ENCODE data around the gene BTNL9.
"Not testable (repeated sequence)": the region's sequence is repeated elsewhere in the genome, so short reads cannot be mapped to it uniquely, and the experiment has no call there.

Gene BTNL9

DNA sequence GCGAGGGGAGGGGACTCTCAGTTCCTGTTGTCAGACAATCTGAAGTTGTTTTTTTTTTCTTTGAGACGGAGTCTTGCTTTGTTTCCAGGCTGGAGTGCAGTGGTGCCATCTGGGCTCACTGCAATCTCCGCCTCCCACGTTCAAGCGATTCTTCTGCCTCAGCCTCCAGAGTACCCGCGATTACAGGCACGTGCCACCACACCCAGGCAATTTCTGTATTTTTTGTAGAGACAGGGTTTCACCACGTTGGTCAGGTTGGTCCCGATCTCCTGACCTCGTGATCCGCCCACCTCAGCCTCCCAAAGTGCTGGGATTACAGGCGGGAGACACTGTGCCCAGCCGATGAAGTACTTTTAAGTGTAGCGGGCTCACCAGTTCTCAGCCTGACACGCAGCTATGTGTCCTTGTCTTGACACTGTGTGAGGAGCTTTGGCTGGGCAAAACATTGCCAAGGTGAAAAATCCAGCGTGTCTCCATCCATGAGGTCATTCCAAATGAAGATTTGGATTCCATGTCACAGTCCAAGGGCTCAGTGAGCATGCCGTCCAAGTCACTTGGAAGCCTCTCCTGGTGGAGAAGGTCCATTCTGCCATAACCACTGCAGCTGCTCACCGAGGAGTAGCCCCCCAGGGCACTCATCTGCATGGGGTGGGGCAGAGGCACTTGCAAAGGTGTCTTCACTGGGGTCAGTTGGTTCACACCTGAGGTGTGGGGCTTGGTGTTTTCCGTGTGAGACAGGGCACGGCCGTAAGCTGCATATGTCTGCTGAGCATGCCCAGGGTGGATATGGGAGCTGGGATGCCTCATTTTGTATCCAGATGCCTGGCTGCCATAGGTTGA, 58.9 kb downstream of the BTNL9 start:
- FAIRE-seq = no peak

DNA sequence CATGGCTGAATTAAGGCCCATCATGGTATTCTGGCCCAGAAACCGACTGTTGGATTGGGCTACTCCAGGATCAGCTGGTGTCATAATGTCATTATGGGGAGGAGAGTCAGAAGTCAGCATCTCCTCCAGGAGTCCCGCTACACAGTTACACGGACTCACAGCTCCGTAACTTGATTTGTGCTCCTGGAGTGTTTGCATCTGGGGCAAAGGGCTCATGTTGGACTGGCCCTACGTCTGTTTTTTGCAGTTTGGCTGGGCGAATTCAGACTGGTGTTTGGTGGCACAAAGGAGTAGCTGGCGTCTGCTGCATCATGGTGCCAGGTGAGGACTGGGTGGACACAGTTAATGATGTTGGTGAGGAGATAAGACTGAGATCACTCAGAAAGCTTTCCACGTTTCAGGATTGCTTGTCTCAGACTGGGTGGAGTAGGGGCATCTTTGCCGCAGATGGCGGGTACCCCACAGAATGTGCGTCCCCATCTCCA, 59.6 kb downstream of the BTNL9 start:
- FAIRE-seq (no peak), DNase-seq (ENCODE audit: low spot score) (no peak)

More for the DNA sequence above, 58.9 kb downstream of the BTNL9 start:
- DNase-seq (ENCODE audit: low spot score) = no peak

DNA sequence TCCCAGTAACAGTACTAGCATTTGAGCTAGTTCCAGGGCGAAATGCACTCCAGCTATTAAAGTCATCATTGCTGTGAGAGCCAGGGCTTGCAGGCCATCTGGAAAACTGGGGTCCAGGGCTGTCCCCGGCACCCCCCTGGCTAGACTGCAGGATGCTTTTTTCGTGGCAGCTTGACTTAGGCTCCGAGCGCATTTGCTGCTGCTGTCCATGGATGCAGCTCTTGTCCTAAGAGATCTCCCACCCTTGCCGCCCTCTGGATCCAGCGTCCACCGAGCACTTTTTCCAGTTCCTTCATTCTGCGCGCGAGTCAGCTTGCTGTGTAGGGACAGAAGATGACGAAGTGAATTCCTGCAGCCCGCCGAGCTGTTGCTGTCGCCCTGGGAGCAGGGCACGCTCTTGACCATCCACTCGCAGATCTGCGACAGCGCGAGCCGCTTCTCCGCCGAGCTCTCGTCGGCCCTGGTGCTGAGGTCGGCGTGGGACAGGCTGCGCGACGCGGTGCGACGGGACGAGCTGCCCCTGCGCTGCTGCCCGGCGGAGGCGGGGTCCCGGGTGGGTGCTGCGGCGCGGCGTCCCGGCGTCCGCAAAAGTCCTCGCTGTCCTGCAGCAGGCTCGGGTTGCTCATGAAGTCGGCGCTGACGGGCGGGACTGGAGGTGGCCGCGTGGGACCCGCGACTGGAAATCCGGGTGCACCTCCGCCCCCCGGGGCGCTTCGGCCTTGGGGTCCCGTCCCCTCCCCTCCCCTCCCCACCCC, 60.2 kb downstream of the BTNL9 start:
- DNase-seq (ENCODE audit: low spot score) (no peak), FAIRE-seq (no peak)

DNA sequence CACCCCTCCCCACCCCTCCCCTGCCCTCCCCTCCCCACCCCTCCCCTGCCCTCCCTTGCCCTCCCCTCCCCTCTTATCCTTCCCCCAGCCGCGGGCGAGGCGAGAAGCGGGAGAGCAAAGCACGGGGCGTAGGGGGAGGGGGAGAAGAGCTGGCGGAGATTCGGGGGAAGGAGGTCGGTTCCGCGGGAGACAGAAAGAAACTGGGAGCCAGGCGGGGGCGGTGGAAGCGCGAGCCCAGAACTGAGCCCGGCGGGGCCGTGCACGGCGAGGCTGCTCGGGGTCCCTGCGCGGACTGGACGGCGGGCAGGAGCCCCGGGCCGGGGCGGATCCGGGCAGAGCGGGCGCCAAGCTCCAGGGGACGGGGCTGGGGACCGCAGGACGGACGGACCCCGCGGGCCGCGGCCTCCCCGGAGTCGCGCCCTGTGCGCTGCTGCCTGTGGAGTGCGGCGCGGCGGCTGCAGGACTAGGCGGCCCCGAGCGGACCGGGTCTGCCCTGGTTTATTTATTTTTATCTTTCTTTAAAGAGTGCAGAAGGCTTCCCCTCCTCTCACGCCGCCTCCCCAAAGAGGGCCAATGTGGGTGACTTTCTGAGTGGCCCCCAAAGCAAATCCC, 61.1 kb downstream of the BTNL9 start:
- peak; percentile 13 for FAIRE-seq

DNA sequence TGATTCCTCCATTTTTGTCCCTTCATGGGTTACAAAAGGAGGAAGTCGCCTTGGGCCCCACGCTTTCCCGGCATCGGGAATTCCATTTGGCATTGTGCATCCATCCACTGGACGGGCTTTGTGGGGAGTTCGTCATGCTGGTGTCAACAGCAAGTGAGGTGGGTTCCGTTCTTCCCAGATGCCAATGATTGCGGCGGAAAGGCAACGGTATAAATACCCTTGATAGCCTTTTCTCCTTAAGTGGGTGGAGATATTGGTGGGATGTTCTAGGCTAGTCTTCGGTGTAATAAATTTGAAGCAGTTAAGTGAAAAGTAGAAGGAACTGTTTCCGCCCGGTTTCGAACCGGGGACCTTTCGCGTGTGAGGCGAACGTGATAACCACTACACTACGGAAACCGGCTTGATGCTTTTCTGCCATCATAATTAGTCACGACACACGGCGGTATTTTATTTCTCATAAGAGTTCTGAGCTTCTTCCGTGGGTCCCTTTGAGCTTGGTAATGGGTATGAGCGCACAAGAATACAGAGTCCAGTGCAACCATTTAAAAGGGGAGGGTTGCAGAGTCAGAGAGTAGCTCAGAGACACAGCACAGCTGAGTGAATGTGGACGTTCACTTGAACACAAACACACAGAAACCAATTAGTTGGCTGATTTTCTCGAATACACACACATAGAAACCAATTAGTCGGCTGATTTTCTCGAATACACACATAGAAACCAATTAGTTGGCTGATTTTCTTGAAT, 62.0 kb downstream of the BTNL9 start:
- DNase-seq (ENCODE audit: low spot score) = not testable (repeated sequence)
- peak; percentile 80 for FAIRE-seq

More for the DNA sequence above, 61.1 kb downstream of the BTNL9 start:
- DNase-seq (ENCODE audit: low spot score) = not testable (repeated sequence)

DNA sequence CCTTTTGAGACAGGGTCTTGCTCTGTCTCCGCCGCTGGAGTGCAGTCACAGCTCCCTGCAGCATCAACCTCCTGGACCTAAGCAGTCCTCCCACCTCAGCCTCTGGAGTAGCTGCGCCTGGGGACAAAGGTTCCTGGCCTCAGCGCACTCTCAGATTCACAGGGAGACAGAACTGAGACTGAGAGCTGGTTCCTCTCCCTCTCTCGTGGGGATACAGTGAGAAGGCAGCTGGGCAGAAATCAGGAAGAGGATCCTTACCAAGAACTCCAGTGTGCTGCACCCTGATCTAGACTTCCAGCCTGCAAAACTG, 64.1 kb downstream of the BTNL9 start:
- not testable (repeated sequence) for DNase-seq (ENCODE audit: low spot score); FAIRE-seq

DNA sequence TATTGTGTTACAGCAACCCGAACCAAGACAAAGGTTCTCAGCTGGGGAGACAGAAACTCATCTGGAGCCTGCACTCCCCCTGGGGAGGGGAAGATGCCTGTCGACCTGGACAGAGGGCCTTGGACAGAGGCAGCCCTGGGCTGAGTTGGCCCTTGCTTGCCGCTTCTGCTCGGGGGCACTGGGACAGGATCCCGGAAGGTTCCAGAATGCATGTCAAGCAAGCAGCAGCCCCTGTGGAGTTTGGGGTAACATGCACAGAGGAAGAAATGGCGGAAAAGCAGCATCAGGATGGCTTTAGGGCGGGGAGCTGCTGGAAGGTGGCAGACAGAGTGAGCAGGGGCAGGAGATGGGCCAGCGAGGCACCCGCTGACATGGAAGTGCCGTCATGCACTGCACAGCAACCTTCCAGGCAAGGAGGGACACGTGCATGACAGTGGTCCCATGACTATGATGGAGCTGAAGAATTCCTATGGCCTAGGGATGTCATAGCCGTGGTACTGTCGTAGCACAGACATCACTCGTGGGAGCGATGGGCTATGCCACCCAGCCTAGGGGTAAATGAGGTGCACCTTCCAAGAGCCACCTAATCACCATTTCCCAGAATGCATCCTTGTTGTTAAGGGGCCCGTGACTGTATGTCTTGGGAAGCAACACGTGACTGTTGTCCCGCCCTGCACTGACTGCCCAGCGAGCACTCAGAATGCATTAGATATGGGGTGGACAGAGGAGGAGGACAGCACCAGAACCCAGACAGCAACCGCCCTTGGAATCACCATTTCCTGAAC, 64.7 kb downstream of the BTNL9 start:
- peak; percentile 62 for FAIRE-seq

DNA sequence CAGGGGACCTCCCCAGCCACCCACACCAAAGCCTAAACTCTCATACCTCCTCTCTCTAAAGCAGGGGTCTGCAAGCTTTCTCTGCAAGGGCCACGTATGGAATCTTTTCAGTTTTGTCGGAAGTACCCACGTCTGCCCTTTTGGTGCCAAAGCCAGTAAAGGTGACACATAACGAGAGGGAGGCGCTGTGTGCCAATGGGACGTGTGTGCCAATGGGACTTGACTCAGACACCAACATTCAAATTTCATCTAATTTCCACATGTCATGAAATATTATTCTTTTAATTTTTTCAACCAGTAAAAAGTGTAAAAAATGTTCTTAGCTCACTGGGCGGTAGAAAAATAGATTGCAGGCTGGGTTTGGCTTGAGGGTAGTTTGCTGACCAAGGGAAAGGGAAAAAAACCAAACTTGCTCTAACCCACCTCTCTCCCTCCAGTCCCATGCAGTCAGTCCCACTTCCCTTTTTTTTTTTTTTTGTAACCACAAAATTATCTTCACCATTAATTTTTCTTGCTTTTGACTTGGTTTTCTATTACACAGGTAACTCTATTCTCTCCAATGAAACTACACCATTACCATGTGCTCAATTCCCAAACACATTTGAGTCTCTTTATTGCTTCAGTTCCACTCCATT, 65.4 kb downstream of the BTNL9 start:
- no peak for DNase-seq (ENCODE audit: low spot score)
- no peak for FAIRE-seq

More for the DNA sequence above, 64.7 kb downstream of the BTNL9 start:
- not testable (repeated sequence) for DNase-seq (ENCODE audit: low spot score)

DNA sequence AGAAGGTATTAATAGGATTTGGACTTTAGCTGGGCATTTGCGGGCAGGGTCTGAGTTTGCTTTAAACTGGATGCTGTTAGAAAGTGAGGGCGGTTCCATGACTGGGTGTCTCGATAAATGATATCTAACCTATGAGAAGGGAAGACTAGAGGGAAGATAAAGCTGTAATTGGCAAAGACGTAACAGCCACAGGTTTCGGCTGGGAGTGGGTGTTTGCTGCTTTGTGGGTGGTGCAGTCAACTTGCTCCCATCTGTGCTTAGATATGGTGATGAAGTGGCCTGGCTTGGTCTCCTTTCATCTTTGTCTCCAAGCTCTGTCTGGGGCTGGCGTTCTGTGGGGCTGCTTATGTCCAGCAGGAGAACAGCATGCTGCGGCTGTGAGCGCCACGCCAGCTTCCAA, 67.6 kb downstream of the BTNL9 start:
- no peak for FAIRE-seq

DNA sequence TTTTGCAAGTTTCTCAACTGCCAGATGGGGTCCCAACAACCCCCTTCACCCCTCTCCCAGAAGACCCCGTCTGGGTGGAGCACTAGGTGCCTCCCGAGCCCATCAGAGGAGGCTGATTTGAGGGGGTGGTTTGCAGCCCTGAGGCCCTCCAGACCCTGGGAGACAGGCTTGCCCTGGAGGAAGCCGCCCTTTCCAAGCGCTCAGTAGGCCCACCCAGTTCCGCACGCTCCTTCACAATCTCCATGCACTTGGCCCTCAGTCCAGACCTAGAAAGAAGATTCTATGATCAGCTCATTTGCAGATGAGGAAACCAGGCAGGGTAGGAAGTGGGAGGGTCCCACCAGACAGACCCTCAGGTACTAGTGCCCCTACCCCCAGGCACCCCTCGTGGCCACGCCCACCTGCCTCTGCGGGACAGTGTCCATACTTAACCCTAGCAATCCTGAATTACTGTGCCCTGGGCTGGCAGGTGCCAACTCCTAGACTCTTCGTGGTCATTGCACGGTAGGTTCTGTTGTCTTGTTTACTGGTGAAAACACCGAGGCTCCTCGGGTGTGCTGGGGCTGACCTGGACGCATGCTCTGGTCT, 68.6 kb downstream of the BTNL9 start:
- DNase-seq (ENCODE audit: low spot score) (no peak), FAIRE-seq (no peak)

More for the DNA sequence above, 67.6 kb downstream of the BTNL9 start:
- DNase-seq (ENCODE audit: low spot score) = no peak

DNA sequence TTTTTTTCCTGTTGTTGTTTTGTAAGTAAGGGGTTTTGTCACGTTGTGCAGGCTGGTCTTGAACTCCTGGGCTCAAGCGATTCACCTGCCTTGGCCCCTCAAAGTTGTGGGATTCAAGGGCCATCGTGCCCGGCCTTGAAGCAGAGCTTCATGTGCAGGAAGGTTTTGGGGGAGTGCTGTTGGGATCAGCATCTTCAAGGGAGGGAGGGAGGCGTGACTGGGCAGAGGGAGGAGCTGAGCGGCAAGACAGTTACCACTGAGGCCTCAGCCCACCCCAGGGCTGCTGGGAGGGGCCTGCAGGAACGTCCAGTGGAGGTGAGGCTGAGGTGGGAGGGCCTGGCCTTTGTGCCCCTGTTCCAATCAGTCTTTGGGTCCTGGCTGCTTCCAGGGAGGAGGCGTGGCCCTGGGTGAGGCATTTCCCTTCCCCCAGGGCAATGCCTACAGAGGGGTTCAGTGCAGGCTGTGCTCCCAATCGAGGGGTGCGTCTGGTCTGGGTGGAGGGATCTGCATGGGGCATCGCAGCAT, 69.5 kb downstream of the BTNL9 start:
- FAIRE-seq (no peak), DNase-seq (ENCODE audit: low spot score) (no peak)

DNA sequence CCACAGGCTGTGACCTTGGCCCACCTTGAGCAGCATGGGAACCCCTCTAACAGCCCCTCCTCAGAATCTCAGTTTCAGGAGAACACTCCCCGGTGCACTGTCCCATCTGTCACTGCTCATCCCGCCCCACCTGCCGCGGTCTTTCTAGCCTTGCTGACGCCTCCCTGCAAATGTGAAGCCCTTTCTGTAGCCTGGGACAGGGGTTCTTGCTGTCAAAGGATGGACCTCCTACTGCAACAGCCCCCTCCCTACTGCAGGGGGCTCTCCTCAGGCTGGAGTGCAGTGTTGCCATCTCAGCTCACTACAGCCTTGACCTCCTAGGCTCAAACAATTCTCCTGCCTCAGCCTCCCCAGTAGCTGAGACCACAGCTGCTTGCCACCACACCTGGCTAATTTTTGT, 70.9 kb downstream of the BTNL9 start:
- DNase-seq (ENCODE audit: low spot score) (no peak), FAIRE-seq (no peak)
